Measurements from ENCODE around the gene IL27RA.

The IL27RA gene

DNA sequence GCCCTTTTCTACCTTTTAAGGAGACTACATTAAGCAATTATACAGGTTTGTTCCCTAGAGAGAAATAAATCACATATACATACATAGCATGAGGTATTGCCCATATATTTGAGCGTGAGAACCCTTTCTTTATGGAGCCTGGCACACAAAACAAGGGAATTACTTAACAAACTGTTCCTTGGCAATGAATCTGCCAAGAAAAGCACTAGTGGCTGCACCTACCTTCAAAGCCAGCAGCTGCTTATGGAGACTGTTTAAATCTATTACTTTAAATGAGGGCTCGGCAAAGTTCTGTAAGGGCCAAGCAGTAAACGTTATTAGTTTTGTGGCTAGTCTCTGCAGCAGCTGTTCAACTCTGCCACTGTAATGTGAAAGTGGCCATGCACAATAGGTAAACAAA is 32.5 kb upstream of the IL27RA start:
- DNase-seq (ENCODE audit: low read depth), result no peak
- no peak for TF ChIP-seq CTCF (IDR thresholded peaks at IDR 0.05; ENCODE audit: control insufficient read depth, extremely low read depth, insufficient read depth)
- no peak overlapping the region for H3K4me3 ChIP-seq (ENCODE audit: low read depth, low read length)

DNA sequence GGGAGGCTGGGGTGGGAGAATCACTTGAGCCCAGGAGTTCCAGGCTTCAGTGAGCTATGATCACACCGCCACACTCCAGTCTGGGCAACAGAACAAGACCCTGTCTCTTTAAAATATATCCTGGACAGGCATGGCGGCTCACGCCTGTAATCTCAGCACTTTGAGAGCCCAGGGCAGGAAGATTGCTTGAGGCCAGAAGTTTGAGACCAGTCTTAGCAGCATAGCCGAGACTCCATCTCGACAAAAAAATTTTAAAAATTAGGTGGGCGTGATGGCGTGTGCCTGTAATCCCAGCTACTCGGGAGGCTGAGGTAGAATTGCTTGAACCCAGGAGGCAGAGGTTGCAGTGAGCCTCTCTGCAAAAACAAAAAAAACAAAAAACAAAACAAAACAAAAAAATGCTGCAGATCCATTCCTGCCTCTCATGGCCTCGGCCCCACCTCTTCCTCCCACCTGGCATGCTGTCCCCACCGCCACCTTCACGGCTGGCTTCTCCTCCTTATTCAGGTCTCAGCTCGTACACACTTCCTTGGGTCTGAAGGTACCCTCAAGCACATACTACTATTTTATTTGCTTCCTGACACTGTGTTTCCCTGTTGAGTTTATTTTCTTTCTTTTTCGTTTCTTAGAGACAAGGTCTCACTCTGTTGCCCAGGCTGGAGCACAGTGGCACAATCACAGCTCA is 30.7 kb upstream of the IL27RA start:
- no peak overlapping the region for H3K4me3 ChIP-seq (ENCODE audit: low read depth, low read length)
- no peak for DNase-seq (ENCODE audit: low read depth)
- TF ChIP-seq CTCF (IDR thresholded peaks at IDR 0.05; ENCODE audit: control insufficient read depth, extremely low read depth, insufficient read depth), result no peak

DNA sequence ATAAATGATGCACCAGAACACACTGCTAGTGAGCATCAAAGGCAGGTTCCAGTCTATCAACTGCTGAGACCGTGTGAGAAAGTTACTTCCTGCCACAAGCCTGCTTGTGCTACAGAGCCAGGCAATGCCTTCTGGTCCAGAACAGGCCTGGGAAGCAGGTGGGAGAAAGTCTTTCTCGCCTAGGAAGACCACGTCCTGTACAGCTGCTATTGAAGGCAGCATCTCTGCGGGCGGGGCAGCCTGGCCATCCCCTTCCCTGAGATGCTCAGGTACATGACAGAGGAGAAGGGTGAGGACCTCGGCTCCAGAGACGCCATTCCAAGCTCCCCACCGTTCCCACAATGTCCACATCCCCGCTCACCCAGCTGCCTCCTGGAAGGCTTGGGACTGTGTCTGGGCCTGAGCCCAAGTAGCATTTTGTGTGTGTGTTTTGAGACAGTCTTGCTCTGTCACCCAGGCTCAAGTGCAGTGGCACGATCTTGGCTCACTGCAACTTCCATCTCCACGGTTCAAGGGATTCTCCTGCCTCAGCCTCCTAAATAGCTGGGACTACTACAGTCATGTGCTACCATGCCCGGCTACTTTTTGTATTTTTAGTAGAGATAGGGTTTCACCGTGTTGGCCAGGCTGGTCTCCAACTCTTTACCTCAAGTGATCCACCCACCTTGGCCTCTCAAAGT is 28.9 kb upstream of the IL27RA start:
- no peak overlapping the region for H3K4me3 ChIP-seq (ENCODE audit: low read depth, low read length)
- TF ChIP-seq CTCF (IDR thresholded peaks at IDR 0.05; ENCODE audit: control insufficient read depth, extremely low read depth, insufficient read depth), result no peak
- no peak for DNase-seq (ENCODE audit: low read depth)

- no peak for TF ChIP-seq CTCF (IDR thresholded peaks at IDR 0.05; ENCODE audit: control insufficient read depth, extremely low read depth, insufficient read depth)
- H3K4me3 ChIP-seq (ENCODE audit: low read depth, low read length), result no peak overlapping the region
- DNase-seq (ENCODE audit: low read depth), result no peak
These were observed 28.1 kb upstream of the IL27RA start for GRCh38 chr19:14003251-14004055.

DNA sequence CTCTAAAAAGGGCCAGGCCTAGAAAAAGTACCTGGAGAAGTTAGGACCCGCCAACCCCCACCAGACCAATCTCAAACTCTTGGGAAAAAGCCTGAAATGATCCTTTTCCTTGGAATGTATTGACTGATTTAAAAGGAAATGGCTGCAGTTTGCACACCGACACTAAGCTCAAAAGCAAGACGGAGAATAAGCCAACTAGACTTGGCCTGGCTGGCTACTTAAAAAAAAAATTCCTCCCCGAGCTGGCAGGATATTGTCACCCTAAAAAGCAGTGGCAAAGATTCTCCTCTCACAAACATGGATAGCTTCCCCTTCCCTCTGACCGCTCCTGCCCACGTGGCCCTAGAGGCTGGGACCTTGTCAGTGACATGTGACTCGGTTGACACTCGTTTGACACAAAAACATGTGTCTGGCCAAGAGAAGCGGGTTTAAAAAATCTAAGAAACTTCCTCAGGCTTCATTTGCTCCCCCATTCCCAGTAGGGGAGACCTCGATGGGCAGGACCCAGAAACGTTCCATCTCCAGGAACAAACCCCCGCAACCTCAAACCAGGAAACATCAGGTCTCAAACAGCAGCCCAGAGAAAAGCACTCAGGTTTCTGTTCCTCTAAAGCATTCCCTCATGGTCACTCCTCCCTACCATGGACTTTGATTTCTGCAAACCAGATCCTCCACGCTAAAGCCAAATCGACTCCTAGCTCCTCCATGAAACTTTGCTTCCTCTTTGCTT is 26.8 kb upstream of the IL27RA start:
- TF ChIP-seq CTCF (IDR thresholded peaks at IDR 0.05; ENCODE audit: control insufficient read depth, extremely low read depth, insufficient read depth), result no peak
- H3K4me3 ChIP-seq (ENCODE audit: low read depth, low read length), result no peak overlapping the region
- DNase-seq (ENCODE audit: low read depth), result no peak

- DNase-seq (ENCODE audit: low read depth), result no peak
- peak overlapping the region; percentile 74 for H3K4me3 ChIP-seq (ENCODE audit: low read depth, low read length)
- TF ChIP-seq CTCF (IDR thresholded peaks at IDR 0.05; ENCODE audit: control insufficient read depth, extremely low read depth, insufficient read depth), result no peak
These were observed 26.0 kb upstream of the IL27RA start for GRCh38 chr19:14005349-14006084.
